HG02870 (cell line): ENCODE measurements around the gene ENTPD2.

Source experiments
- ATAC-seq: cut with Tn5 transposase; IDR thresholded peaks from one replicate; pipeline ENCODE4 v1.9.1; 2021; ENCODE audit warnings: mild to moderate bottlenecking, moderate library complexity; ENCODE audit not compliant: unreplicated experiment

ENTPD2 gene

GRCh38 chr9:137080260-137081122, 26.6 kb upstream of the ENTPD2 start:
- ATAC-seq, result no peak

DNA sequence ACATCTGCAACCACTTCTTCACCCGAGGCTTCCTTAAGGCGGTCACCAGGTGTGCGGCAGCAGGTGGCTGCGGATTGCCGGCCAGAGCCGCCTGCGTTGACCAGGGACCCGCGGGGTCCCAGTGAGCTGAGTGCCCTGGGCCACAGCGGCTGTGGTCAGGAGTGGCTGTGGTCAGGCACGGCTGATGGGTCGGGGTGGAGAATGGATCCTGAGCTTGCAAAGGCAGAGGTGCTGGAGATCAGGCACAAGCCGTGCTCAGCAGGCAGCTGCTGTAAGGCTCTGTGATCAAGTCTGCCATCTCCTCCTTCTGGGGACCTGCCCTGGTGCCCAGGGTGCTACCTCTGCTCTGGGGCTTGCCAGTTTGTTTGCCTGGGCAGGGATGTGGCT, 25.5 kb upstream of the ENTPD2 start:
- ATAC-seq, result no peak

DNA sequence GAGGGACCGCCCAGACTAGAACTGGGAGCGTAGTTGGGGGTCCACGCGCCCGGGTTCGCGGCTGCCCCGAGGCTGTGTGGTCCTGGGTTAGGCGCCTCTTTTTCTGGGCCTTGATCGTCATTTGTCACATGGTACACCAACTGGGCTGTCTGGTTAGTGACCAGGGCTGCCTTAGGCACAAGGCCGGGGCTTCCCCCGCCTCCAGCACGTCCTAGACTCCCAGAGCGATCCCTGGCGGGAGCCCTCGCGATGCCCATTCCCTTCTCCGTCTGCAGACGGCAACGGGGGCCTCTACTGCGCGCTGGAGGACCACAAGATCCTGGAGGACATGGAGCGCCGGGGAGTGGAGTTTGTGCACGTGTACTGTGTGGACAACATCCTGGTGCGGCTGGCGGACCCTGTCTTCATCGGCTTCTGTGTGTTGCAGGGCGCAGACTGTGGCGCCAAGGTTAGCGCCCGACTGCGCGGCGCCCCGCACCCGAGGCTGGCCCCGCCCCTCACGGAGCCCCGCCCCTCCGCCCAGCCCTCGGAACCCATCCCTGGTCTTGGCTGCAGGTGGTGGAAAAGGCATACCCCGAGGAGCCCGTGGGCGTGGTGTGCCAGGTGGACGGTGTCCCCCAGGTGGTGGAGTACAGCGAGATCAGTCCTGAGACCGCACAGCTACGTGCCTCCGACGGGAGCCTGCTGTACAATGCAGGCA, 25.0 kb upstream of the ENTPD2 start:
- ATAC-seq, result no peak

GRCh38 chr9:137077758-137078693, 24.2 kb upstream of the ENTPD2 start:
- ATAC-seq, result no peak

DNA sequence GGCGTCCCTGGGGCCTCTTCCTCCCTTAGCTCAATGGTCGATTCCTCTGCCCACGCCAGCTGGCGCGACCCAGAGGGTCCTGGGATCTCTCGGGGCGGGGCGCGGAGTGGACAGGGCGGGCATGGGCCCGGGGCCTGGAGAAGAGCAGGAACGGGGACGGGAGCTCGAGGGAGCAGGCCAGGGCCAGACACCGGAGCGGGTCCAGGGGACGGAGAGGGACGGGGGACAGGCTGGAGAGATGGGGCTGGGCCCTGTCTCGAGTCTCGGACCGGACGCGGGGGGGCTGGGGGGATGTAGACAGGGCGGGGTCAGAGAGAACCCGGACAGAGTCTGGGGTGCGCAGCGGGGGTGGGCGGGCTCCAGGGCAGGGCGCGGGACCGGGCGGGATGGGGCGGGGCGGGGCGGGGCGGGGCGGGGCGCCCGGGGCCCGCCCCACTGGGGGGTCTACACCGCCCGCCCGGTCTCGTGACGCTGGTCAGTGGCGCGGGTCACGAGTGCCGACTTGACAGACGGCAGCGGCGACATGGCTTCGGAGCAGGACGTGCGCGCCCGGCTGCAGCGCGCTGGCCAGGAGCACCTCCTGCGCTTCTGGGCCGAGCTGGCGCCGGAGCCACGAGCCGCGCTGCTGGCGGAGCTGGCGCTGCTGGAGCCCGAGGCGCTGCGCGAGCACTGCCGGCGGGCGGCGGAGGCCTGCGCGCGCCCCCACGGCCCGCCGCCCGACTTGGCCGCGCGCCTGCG, 23.3 kb upstream of the ENTPD2 start, which contains the start of gene UAP1L1:
UAP1L1 (plus strand) TSS at position 508 of the 738 bp plus-strand sequence; CDS start at position 524, 16 bp downstream.
- ATAC-seq, result no peak

GRCh38 chr9:137076636-137077009, 22.8 kb upstream of the ENTPD2 start:
- ATAC-seq, result no peak

DNA sequence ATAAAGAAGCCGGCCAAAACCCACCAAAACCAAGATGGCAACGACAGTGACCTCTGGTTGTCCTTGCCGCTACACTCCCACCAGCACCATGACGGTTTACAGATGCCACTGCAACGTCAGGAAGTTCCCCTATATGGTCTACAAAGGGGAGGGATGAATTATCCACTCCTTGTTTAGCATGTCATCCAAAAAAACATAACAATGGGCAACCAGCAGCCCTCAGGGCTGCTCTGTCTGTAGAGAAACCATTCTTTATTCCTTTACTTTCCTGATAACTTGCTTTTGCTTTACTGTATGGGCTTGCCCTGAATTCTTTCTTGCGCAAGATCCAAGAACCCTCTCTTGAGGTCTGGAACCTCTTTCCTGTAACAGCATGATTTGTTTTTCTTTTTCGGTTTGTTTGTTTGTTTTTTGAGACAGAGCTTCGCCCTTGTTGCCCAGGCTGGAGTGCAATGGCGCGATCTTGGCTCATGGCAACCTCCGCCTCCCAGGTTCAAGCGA, 21.5 kb upstream of the ENTPD2 start:
- ATAC-seq, result no peak

DNA sequence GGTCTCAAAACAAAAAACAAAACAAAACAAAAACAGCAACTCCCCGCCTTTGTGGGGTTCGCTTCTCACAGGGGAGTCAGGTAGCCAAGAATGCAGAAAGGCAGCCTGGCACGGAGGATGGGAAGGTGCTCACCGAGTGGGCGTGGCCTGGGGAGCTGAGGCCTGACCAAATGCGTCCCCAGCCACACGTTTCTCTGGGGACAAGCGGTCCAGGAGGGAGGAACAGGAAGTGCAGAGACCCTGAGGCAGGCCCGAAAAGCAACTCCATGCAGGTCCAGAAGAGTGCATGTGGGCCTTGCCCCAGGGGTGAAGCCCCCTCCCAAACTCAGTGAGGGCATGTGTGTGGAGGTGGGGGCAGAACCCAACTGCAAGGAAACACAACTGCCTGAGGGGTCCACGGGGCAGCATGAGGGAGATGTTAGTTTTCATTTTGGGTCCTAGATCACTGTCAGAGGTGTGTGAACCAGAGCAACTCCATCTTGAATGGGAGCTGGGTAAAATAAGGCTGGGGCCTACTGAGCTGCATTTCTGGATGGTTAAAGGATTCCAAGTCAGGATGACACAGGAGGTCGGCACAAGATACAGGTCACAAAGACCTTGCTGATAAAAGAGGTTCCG, 20.9 kb upstream of the ENTPD2 start:
- ATAC-seq, result no peak

DNA sequence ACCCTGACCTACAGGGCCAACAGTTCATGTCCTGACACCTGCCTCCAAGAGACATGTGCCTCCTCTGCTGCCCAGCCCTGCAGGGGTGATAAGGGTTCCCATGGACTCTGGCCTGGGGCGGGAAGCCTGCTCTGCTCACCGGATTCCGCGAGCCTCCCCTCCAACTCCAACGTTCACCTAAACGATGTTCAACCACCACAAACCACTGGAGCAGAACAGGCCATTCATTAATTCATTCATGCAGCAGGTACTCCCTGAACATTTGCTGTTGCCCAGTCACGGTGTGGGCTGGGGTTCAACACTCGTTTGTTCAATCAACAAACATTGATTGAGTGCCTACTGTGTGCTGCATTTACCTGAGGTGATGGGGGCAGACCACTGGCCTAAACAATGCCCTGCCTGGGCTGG, 20.1 kb upstream of the ENTPD2 start:
- ATAC-seq, result no peak

GRCh38 chr9:137071282-137071681, 17.4 kb upstream of the ENTPD2 start:
- ATAC-seq, result no peak

DNA sequence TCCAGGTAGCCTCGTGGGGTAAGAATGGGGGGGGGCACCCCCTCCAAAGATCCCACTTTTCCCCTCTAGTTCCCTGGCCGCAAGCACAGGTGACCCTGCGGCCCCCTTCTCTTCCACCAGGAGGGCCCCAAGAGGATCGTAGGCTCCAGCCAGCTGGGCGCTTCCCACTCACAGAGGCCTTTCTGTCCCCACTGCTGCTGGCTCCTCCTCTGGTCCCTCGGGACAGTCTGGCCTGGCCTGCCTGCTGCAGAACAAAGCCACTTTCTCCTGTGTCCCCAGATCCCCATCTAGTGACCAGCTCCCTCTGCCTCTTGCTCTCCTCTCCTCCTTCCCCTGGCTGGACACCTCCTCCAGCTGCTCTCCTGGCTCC, 17.0 kb upstream of the ENTPD2 start:
- peak; percentile 11 for ATAC-seq

GRCh38 chr9:137070201-137070905, 16.5 kb upstream of the ENTPD2 start, which contains the start of gene SAPCD2:
Gene SAPCD2, minus strand, starts transcription at chr9:137070557. Its CDS starts 97 bp downstream, at chr9:137070460.
- peak; percentile 69 for ATAC-seq

GRCh38 chr9:137069508-137070091, 15.7 kb upstream of the ENTPD2 start:
- no peak for ATAC-seq

DNA sequence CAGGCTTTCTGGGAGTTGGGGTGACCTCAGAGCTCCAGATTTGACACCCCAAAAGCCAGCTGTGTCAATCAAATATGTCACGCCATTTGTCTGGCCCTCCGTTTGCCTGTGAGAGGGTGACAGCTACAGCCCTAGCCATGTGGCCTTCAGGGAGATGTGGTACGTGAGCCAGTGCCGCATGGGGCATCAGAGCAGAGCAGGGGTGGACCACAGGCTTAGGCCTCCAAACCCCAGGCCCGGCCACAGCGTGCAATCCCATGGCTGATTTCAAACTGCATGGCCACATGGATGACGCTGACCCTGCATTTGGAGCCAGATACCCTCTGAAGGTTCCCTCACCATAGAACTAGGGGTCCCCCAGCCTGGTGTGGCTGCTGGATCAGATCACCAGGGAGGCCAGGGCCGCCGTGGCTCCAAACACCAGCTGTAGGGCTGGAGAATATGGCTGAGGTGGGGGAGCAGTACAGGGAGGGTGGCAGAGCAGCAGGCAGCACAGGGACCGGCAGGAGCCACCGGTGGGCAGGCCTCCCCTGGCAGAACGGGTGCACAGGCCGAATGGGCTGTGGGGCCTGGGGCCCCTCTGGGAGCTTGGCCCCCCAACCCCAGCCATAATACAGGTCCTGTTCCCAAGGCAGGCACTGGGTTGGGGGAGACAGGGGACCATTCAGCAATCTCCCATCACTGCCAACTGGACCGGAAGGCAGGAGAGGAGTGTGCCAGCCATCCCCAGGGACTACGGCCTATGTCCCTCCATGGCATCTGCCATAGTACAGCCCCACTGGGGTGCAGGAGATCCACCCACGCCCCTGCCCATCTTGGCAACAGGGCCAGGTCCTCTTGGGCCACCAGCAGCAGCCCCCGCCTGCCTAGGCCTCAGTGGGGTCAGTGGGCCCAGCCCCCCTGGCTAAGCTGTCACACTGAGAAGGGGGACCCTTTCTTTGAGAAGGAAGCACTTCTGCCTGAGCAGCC, 15.0 kb upstream of the ENTPD2 start:
- no peak for ATAC-seq

GRCh38 chr9:137067860-137068538, 14.1 kb upstream of the ENTPD2 start:
- ATAC-seq, result no peak

DNA sequence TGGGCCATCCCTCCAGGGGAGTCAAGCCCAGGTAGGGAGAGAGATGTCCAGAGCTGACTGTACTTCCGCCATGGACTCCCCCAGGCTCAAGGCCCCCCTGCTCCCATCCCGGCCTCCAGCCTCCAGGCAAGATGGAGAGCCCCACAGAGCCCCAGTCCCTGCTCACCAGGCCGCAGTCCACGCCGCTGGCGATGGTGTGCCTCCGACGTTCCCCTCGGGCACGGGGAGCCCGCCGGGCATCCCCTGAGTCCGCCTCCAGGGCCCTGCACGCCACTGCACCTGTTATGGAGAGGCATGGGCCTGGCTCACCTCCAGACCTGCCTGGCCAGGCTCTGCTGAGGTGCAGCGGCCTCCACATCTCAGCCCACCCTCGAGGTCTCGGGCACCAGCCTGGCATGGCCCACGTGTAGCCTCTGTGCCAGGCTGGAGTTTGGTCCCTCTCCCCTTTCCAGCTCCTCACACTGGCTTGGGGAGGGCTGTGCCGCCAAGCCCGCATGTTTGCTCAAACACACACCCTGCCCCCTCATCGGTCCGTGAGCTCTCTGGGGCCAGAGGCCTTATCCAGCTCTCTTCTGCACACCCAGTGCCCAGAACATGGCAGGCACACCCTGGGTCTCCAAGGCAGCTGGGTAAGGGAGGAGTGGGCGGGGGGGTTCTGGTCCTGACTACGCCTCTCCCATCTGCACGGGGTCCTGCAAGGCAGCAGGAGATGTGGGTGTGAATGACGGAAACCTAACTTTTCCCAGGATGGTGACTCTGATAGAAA, 12.4 kb upstream of the ENTPD2 start:
- no peak for ATAC-seq
